Endothelial cell of umbilical vein (primary cell): ENCODE results near the gene RSRC2. TPM values are rescaled to one million over a fixed set of nuclear protein-coding genes. Genes with fewer than 3 reads are reported as not detected.

Experiments
- BruUV-seq: library from RNA; stranded (reverse); fragments of 400-500 nt; replicated peaks from 2 replicates; lab custom pipeline; 2021; lab: Mats Ljungman, UMichigan
- CTCF ChIA-PET: fragments of 300-600, 350-600 bp; sonication (Branson Sonifier 250); formaldehyde crosslinking; loops from one replicate; lab custom pipeline; 2021; ENCODE audit warnings: antibody characterized with exemption, inconsistent platforms; lab: Charles Lee
- POLR2A ChIA-PET: fragments of 300-600, 350-600 bp; sonication (Branson Sonifier 250); formaldehyde crosslinking; loops from one replicate; lab custom pipeline; 2021; ENCODE audit warnings: antibody characterized with exemption, inconsistent platforms; lab: Charles Lee
- DNase-seq: peaks from one replicate; pipeline ENCODE4 v3.0.0-alpha.2; 2011; ENCODE audit warnings: low read depth, low spot score
- FAIRE-seq: peaks from 2 replicates; lab custom pipeline; 2011; peaks lifted over from hg19 to GRCh38; lab: Jason Lieb, UNC
- H2AFZ ChIP-seq: 2 replicates; pipeline ENCODE4 v1.6.0; 2012; ENCODE audit warnings: low read depth, low read length, control low read depth, inconsistent platforms
- H3K27ac ChIP-seq: 2 replicates; pipeline ENCODE4 v1.5.1; 2011; ENCODE audit warnings: low read depth, mild to moderate bottlenecking, control low read depth, low read length, moderate library complexity; ENCODE audit not compliant: insufficient read depth
- H3K27me3 ChIP-seq, 2 experiments: 2 replicates each; pipeline versions ENCODE4 v1.6.0 to v1.6.1; 2011; ENCODE audit warnings: low read length in 2 of 2, mixed read lengths in 1 of 2; ENCODE audit not compliant: control insufficient read depth in 2 of 2, insufficient read depth in 2 of 2
- H3K36me3 ChIP-seq, 2 experiments: 2 replicates in 1 of 2; 3 replicates in 1 of 2; pipeline ENCODE4 v1.5.1; 2011; ENCODE audit warnings: low read length in 2 of 2, mild to moderate bottlenecking in 1 of 2, moderate library complexity in 1 of 2; ENCODE audit not compliant: control insufficient read depth in 2 of 2, insufficient read depth in 2 of 2; ENCODE audit errors: extremely low read depth in 1 of 2
- H3K4me1 ChIP-seq: 3 replicates; pipeline ENCODE4 v1.5.1; 2011; ENCODE audit warnings: mild to moderate bottlenecking, low read length; ENCODE audit not compliant: control insufficient read depth, insufficient read depth; ENCODE audit errors: extremely low read depth
- H3K4me2 ChIP-seq: 2 replicates; pipeline ENCODE4 v1.6.1; 2011; ENCODE audit warnings: low read length, control low read depth, mixed read lengths; ENCODE audit not compliant: insufficient read depth
- H3K4me3 ChIP-seq, 3 experiments: fragments of 200-600 bp in 1 of 3; sonication (generic), shearing (Covaris generic) in 1 of 3; replicated peaks in 1 of 3; 2 replicates each; pipeline ENCODE4 v1.5.1; 2011 to 2016; ENCODE audit warnings: control low read depth in 3 of 3, low read length in 3 of 3, mild to moderate bottlenecking in 2 of 3, inconsistent platforms in 1 of 3, low read depth in 1 of 3, moderate library complexity in 1 of 3; ENCODE audit not compliant: insufficient read depth in 1 of 3
- H3K79me2 ChIP-seq: 2 replicates; pipeline ENCODE4 v1.6.0; 2012; ENCODE audit warnings: low read length, inconsistent platforms; ENCODE audit not compliant: control insufficient read depth, insufficient read depth
- H3K9ac ChIP-seq: replicated peaks from 2 replicates; pipeline ENCODE3; 2011; ENCODE audit warnings: low read length, control low read depth; ENCODE audit not compliant: insufficient read depth; ENCODE audit errors: extremely low read depth
- H3K9me1 ChIP-seq: replicated peaks from 3 replicates; pipeline ENCODE4 v1.6.0; 2011; ENCODE audit warnings: mild to moderate bottlenecking, low read length; ENCODE audit not compliant: control insufficient read depth, insufficient read depth; ENCODE audit errors: extremely low read depth
- H3K9me3 ChIP-seq: replicated peaks from 2 replicates; pipeline ENCODE4 v1.5.1; 2012; ENCODE audit warnings: low read length, inconsistent platforms; ENCODE audit not compliant: control insufficient read depth, insufficient read depth
- H4K20me1 ChIP-seq: replicated peaks from 2 replicates; pipeline ENCODE3; 2011; ENCODE audit warnings: mild to moderate bottlenecking, low read length; ENCODE audit not compliant: control insufficient read depth, insufficient read depth; ENCODE audit errors: extremely low read depth
- EZH2 ChIP-seq: IDR thresholded peaks from 2 replicates; pipeline ENCODE4 v1.6.1; 2012; ENCODE audit warnings: borderline replicate concordance, low read depth, mild to moderate bottlenecking, moderate library complexity, low read length, inconsistent platforms; ENCODE audit not compliant: severe bottlenecking
- FOS ChIP-seq: IDR thresholded peaks from 2 replicates; pipeline ENCODE4 v1.6.1; 2011; ENCODE audit warnings: mild to moderate bottlenecking, low read length, moderate library complexity, borderline replicate concordance; ENCODE audit not compliant: insufficient read depth
- GATA2 ChIP-seq: IDR thresholded peaks from 2 replicates; pipeline ENCODE4 v1.7.0; 2011; ENCODE audit warnings: low read depth, mild to moderate bottlenecking, moderate library complexity, mixed read lengths, low read length; ENCODE audit not compliant: insufficient read length, insufficient read depth
- JUN ChIP-seq: IDR thresholded peaks from 2 replicates; pipeline ENCODE4 v1.6.1; 2011; ENCODE audit warnings: borderline replicate concordance, low read depth; ENCODE audit not compliant: insufficient read length, insufficient read depth
- POLR2A ChIP-seq: IDR thresholded peaks from 2 replicates; pipeline ENCODE4 v1.6.1; 2012; ENCODE audit warnings: low read depth, mild to moderate bottlenecking, control low read depth, low read length
- dilution Hi-C: fragments of 300-500 bp; cut with MboI; formaldehyde crosslinking; loops from one replicate; pipeline ENCODE4 v1.15.0; 2019; ENCODE audit warnings: low sequenced_read_pairs; ENCODE audit not compliant: extremely low pct_ligation_motif_present
- intact Hi-C: fragments of 100-400 bp; cut with micrococcal nuclease; formaldehyde crosslinking; loops from one replicate; pipeline ENCODE4 v1.10.0; 2022
- polyA plus RNA-seq, 4 experiments: library from polyadenylated mRNA; depleted of rRNA in 3 of 4; stranded (reverse) in 3 of 4; unstranded in 1 of 4; fragments of >200 nt; gene quantifications; 2 replicates each; pipeline versions ENCODE4 v1.2.1 to v1.2.3, GENCODE V29; 2011 to 2012; ENCODE audit warnings: missing spikeins in 1 of 4
- total RNA-seq: library from RNA; stranded (reverse); gene quantifications from 2 replicates; pipeline ENCODE4 v1.2.3, GENCODE V29; 2021
- TF ChIP-seq, protein P1 (sequence below), 2 donors: IDR thresholded peaks; 1 replicate in 1 of 2; 2 replicates in 1 of 2; pipeline ENCODE4 v1.5.1; 2011; ENCODE audit warnings: low read length in 2 of 2, mild to moderate bottlenecking in 2 of 2, moderate library complexity in 2 of 2, control low read depth in 1 of 2, inconsistent platforms in 1 of 2, low read depth in 1 of 2; ENCODE audit not compliant: insufficient read depth in 1 of 2; ENCODE audit errors: extremely low read depth in 1 of 2

The RSRC2 gene
- total and polyA plus RNA-seq, 2 donors (not counting 3 experiments of a cell fraction or from before 2014, with no cell fraction given), result 17.6 to 81.1 TPM

DNA sequence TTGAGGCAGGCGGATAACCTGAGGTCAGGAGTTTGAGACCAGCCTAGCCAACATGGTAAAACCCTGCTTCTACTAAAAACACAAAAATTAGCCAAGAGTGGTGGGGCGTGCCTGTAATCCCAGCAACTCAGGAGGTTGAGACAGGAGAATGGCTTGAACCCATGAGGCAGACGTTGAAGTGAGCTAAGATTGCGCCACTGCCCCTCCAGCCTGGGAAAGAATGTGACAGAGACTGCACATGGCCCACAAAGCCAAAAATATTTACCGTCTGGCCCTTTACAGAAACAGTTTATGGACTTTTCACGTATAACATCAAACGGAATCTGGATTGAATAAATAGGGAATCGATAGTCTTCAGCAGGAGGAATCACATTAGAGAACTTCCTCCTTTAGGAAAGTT, 3.5 kb downstream of the RSRC2 start:
- peaks cover 23% of the 10 kb centered on the region for H3K4me1 ChIP-seq
- H3K79me2 ChIP-seq, result peaks cover 91% of the 10 kb centered on the region
- H3K9me1 ChIP-seq, result no peaks in the 10 kb centered on the region
- H3K4me3 ChIP-seq, result peak overlapping the region in 1 of 3 experiments; percentile 98
- dilution Hi-C loops, result no loop called here
- peaks cover 18% of the 10 kb centered on the region for H4K20me1 ChIP-seq
- H3K27me3 ChIP-seq, result no peaks in the 10 kb centered on the region
- H3K9me3 ChIP-seq, result no peaks in the 10 kb centered on the region
- CTCF ChIA-PET, result no interaction called here
- peak overlapping the region; percentile 82 for H3K9ac ChIP-seq
- H3K27ac ChIP-seq, result no peak overlapping the region
- no peak overlapping the region for H2AFZ ChIP-seq
- no peak for TF ChIP-seq GATA2
- TF ChIP-seq POLR2A, result no peak
- TF ChIP-seq FOS, result no peak
- TF ChIP-seq, protein P1, sequence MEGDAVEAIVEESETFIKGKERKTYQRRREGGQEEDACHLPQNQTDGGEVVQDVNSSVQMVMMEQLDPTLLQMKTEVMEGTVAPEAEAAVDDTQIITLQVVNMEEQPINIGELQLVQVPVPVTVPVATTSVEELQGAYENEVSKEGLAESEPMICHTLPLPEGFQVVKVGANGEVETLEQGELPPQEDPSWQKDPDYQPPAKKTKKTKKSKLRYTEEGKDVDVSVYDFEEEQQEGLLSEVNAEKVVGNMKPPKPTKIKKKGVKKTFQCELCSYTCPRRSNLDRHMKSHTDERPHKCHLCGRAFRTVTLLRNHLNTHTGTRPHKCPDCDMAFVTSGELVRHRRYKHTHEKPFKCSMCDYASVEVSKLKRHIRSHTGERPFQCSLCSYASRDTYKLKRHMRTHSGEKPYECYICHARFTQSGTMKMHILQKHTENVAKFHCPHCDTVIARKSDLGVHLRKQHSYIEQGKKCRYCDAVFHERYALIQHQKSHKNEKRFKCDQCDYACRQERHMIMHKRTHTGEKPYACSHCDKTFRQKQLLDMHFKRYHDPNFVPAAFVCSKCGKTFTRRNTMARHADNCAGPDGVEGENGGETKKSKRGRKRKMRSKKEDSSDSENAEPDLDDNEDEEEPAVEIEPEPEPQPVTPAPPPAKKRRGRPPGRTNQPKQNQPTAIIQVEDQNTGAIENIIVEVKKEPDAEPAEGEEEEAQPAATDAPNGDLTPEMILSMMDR (IDR thresholded peaks at IDR 0.05; ENCODE audit: extremely low read depth in 1 of 2, insufficient read depth in 1 of 2, low read depth in 1 of 2, low read length in 2 of 2), result no peak
- no peak for TF ChIP-seq JUN
- no peak for TF ChIP-seq EZH2
- POLR2A ChIA-PET, result interaction anchor here (1.3 kb wide), 1 partner anchor 8 kb away, joined by 3 read pairs; no protein-coding TSS in a partner anchor
- H3K36me3 ChIP-seq, result peaks cover 18 to 42% of the 10 kb centered on the region in 2 experiments
- intact Hi-C loops, result no loop called here
- peak overlapping the region; percentile 98 for H3K4me2 ChIP-seq
- DNase-seq (no peak), FAIRE-seq (no peak)
- BruUV-seq, result no TSS peak
